Stimulated activated CD4-positive, alpha-beta T cell treated with anti-CD3 and anti-CD28 coated beads, Interleukin-15, amount 100 ng/mL, for 1 hour (primary cell): ENCODE measurements around the gene MVB12B.
A peak's percentile ranks its signal among the peaks of the same experiment; 100 is the strongest.

ENCODE experiments used
- DNase-seq, 2 donors: peaks; one replicate each; pipeline ENCODE4 v3.0.0-alpha.2; 2020; ENCODE audit warnings: low read depth in 1 of 2, low spot score in 1 of 2

MVB12B gene

DNA sequence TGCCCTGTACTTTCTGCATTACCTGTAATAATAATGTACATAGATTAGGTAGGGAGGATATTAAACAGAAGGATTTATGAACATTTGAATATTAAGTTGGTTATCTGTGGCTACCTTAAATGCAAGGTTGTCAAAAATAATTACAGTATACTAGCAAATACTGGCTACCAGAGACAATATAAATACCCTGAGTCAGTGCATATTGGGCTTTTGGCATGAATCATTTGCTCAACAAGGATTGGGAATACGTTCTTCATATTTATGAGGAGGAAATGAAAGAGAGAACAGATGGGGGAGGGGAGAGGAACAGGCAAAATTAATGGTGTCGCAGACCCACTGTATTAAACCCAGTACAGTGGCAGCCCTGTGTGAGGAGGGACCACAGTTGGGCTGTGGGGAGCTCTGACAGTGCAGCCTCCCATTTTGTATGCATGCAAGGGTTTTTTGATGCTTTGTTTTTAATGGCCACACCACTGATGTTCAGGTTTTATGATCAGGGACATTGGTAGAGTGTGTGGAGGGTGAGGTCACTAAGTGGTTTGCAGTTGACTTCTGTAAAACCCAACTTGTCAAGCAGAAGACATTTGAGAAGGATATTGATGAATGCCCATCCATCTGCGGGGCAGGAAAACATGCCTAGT, 56.9 kb downstream of the MVB12B start:
- no peak for DNase-seq

DNA sequence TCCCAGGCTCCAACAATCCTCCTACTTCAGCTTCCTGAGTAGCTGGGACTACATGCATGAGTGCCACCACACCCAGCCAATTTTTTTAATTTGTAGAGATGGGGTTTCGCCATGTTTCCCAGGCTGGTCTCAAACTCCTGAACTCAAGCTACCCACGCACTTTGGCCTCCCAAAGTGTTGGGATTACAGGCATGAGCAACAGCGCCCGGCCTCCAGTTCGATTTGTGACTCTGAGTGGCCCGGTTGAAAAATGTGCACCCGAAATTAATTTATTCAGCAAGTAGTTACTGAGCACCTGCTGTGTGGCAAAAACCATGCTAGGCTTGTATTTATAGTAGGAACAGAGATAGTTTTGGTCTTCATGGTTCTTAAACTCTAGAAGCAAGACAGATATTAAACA, 58.3 kb downstream of the MVB12B start:
- no peak for DNase-seq

DNA sequence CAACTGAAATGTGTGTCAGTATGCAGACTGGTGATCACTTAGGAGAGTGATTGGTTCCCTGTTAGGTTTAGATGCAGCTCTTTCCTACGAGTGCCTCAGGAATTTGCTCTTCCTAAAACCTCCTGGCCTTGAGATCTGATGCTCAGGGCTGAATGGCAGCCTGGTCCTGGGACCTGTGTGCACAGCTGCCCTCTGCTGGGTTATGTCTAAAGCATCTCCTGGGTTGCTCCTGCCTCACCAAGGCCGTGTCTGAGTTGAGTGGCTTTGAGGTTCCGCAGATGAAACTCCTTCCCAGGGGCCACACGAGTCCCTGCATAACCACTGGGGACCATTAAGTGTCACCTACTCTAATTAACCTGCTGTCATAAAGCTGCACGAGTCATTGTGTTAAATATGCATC, 59.5 kb downstream of the MVB12B start:
- no peak for DNase-seq

DNA sequence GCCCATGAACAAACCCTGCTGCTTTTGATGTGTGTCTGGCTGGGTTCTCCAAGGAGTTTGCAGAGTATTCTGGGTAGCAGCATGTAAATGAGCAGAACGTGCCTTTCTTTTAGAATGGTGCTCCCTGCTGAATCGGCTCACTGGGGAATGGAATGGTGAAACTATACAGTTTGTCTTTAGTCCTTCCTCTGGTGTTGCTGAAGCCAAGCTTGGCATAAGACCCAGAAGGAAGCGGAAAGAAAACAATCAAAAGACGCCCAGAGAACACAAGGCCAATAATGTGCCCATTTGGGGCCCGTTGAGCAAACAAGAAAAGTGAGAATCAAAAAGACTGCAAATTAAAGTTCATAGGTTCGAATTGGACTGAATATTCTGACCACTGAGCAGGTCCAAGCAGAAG, 60.1 kb downstream of the MVB12B start:
- DNase-seq, result no peak

DNA sequence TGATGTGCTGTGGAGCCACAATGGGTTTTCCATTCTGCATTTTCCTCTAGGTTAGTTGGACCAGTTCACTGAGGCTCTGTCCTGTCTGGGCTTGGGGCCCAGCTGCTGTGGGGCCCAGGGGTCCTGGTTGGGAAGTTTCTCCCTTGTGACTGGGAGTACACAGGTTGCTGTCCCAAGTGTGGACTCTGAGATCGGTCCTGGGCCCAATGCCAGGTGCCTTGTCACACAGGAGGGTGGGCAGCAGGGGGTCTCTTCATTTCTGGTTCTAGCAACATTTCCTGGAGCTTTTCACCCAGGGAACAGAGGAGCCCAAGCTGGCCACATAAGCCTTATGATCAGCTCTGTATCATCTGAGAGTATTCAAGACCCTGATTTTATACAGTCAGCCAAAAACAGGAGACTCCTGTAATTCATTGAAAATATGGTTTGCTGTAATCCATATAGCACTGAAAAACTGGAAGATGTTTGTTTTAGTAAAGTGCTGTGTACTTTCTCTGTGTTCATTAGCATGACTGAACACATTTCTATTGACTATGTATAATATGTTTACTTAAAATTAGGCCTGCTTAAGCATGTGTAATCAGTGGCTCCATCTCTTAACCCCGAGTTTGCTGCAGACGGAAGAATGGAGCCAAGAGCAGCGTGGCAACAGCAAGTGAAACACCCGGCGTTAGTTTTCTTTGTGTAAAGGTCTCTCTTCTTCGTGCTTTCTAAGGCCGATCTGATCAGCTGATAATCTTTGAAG, 62.5 kb downstream of the MVB12B start:
- no peak for DNase-seq

DNA sequence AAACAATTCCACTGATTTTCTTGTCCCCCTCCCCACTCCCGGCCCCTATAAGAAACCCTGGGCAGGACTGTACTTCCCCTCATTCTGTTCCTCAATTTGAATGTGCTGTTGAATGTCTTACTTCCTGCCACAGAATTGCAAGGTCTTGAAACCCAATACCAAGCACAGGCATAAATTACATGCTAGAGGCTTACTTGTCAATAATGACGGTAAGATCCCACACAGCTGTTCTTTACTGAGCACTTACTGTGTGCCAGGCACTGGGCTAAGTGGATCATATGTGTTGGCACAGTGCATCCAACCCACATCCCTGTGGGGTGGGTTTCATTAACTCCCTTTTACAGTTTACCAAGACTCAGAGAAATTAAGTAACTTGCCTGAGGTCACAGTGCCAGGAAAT, 63.4 kb downstream of the MVB12B start:
- no peak for DNase-seq

DNA sequence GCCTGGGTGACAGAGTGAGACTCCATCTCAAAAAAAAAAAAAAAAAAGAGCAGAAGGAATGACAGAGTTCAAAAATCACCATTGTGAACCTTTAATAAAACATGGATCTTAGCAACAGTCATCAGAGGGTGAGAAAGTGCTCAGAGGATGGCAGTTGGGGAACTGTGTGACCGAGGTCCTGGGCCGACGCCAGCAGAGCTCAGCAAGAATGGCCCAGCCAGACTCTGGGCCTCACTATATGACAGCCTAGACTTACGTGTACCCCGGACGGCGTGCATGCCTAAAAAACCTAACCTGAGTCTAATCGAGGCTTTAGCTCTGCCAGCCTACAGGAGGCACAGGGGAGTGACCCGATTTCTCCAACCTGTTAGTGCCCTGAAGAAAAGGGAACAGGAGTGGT, 64.3 kb downstream of the MVB12B start:
- DNase-seq, result no peak

DNA sequence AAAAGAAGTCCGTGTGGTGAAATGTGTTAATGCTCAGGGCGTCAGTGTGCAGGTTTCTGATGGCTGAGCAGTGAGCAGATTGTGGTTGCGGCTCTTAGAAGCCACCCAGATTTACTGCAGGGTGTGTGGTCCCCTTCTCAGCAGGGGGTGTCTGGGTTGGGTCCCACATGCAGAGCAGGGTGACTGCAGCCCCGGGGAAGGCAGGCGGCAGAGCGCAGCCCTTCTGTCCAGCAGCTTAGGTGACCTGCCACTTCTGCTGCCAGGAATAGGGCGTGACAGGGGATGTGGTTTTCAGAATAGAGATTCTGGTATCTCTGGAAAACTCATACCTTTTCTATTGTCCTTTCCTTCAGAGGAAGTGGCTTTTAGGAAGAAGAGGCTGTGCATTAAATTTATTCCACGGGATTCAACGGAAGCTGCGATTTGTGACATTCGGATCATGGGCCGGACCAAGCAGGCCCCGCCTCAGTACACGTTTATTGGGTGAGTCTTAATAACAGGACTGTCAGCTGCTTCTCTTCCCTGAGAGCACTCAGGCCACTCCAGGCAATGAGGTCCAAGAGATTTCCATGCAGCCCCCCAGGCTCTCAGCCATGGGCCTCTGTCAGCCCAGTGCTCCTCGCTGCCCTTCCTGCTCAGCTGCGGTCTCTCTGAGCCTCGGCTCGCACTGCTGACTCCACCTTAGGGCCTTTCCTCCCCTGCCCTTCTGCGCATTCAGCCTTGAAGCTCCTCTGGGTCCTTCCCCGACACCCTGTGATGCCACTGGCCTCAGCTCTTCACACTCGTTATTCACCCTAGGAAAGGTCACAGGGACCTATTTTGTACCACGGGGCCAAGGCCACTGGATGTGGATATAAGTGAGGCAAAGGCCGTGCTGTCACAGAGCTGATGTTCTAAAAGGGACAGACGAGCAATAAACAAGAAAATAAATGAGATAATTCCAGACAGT, 65.4 kb downstream of the MVB12B start:
- no peak for DNase-seq

DNA sequence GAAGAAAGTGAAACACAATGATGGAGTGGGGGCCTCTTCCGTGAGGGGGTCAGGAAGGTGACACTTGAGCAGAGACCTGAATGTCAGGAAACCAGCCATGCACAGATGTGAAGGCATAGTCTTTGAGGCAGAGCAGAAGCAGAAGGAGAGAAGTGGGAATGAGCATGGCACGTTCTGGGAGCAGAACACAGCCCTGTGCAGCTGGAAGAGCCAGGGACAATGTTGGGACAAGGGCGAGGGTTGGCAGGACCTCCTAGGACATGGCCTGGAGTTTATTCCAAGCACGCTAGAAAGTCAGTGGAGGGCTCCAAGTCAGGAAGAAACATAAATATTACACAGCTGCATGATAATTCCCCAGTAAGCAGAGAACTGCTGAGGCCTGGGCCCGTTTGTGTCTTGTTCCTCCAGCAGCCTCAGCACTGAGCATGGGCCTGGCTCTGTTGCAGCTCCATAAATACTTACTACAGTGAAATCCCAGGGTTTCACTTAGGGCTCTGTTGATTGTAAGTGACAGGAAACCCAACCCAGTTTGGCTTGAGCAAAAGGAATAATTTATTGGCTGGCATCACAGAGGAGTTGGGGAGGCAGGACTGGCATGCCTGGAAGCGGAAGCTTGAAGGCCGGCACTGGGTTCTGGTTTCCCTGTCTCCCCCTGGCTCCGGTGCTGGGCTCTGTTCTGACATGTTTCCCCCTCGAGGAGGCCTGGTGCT, 66.2 kb downstream of the MVB12B start:
- DNase-seq, result no peak

DNA sequence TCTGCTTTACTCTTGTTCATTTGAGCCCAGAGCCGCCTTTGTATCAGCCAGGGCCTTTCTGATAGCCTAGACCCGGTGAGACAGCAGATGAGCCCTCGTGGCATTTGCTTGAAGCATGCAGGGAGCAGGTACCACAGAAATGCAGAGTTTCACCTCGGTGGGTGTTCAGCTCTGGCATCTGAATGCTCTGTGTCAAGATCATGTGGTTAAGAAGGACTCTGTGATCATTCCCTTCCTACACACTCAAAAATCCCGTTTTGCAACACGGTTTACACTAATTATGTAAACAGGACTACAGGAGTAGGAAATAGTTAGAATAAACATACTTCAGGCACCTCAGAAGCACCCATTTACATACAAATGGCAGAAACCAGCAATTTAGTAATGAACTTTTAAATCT, 67.2 kb downstream of the MVB12B start:
- DNase-seq, result no peak

DNA sequence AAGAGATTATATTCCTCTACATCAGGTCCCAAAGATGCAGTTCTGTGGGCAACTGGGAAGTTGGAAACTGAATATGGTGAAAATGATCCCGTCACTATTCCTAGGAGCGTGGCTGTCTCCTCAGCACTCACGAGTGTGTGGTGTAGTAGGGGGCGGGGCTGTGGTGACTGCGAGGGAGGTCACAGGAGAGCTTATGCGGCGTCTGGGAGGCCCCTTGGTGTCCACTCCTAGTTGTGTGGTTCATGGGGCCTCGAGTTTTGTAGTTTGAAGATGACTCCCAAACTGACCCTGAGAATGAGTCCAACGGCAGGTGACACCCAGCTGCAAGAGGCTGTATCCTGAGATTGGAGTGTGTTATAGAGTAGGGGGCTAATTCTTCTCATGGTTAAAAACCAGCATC, 68.2 kb downstream of the MVB12B start:
- DNase-seq, result no peak

DNA sequence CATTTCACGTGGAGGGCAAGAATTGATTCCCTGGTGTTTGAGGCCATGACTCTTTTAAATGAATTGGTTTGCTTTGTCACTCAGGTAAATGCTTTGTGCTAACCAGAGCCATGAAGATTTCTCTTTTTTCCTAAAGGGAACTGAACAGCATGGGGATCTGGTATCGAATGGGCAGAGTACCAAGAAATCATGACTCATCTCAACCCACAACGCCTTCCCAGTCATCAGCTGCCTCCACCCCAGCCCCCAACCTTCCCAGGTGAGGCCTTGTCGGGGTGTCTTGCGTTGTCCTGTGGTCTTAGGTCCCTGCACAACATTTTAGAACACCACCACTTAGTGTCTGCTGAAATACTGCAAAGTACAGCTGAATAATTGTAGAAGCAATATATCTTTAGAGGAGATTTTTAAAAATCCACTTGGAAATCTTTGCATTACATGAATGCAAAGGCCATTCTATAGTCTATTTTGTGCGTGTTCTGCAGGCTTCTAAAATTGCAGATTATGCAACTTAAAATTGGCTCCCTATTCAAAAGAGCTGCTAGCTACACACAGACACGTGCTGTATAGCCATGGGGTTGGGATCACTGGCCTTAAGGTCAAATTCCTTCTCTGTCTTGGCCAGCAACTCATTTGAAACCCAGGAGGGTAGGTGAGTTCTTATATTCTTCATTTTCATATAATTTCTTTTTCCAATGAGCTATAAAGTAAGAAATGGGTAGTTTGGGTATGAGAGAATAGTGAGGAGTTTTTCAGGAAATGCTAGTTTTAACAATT, 69.0 kb downstream of the MVB12B start:
- no peak for DNase-seq

DNA sequence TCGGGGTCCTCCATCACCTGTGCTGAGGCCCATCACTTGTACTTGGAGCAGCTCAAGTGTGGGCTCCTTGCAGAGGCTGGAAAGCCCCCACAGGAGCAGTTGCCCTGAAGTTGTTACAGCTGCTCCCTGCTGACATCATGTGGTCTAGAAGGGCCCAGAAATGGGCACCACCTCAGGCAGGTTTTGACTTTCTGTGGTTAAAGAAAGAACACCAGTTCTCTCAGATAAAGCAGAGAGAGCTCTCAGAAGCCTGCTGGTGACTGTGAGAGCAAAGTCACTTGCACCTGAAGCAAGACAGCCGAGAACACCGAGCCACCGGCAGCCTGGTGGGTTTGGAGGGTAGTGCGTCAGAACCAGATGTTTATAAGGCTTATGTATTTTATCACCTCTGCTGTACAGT, 70.4 kb downstream of the MVB12B start:
- DNase-seq, result peak; percentile 3 to 18

DNA sequence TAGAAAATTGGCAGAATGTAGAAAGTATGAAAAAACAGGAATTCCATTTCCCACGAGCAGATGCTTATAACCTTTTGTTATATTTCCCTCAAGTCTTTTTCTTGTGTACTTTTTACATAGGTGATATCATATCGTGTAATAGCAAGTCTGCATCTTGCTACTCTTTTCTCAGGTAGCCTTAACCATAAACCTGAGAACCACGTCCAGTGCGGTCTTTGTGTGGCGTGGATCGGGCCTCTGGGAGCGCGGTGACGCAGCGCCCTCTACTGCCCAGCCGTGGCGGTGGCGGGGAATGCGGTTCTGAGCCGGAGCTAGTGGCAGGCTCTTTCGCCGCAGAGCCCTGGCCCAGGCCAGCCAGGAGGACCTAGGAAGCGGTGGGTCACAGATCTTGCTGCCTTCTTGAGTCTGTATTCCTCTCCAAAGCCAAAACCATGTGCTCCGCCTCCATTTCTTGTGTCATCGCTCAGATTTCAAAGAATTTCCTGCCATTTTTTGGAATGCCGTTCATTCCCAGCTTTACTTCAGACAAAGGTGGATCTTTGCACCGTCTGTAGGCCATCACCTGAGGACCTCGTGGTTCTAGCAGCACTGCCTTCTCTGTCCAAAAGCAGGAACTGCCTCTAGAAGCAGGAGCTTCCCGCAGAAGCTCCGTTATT, 71.9 kb downstream of the MVB12B start:
- peak; percentile 54 to 65 for DNase-seq

DNA sequence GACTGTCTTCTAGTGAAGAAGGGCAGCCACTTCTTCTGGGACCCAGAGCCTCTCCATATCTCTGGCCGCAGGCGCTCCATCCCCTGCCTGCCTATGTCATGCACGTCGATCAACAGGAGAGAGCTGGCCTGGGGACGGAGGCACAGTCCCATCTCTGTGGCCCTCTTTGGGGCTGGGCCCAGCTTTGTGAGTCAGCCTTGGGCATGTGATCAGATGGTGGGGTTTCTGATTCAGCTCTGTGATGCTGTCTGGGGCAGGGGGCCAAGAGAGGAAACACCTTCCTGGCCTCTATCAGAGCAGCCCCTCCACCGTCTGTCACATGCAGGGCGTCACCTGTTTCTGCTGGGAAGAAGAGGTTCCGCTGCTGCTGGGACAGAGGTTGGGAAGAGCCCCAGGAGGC, 72.6 kb downstream of the MVB12B start:
- DNase-seq, result no peak

DNA sequence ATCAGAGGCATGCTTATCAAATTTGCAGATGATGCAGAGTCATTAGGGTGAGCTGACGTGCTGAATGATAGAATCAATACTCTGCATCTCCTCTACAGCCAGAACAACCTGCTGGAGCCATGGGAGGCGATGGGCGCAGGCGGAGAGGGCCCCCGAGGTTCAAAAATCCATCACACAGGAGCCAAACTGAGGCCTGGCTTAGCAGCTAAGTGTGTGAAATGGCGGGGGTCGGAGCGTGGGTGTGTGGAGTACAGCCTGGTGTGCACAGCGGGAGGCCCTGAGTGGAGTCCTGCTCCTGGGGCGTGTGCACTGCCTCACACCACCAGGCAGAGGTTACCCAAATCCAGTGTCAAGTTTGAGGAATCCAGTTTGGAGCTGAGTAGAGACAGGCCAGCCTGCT, 73.2 kb downstream of the MVB12B start:
- DNase-seq, result no peak

DNA sequence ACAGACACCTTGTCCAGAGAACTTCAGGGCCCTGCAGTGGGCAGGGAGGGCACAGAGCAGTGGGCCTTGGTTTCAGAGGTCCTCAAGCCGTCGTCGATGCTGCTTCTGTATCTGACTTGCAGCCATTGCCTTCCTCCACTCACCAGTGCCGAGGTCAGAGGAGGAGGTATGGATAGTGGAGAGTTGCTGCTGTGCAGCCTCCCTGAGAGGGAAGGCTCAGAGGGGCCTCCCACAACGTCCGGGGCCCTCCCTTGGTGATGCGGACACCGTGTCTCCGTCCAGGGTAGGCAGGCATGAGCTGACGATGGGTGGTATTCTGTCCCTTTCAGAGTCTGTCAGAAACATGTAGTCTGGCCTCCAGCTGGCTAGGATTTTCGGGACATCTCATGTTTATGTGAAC, 73.9 kb downstream of the MVB12B start:
- DNase-seq, result no peak

DNA sequence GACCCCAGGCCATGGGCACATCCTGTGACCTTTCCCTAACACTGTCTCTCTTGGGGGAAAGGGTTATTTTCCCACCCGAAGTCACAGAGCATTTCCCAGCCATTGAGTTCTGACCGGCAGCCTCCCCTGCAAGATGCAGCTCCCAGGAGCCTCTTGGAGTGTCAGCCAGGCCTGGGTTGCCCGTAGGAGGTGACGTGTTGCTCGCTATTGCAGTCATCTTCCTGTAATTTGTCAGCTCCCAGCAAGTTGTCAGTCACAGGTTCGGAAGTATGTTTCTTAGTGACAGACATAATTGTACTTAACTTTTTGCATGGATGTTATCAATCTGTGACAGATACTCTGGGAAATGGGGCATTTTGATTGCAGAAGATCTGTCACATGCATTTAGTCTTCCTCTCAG, 74.5 kb downstream of the MVB12B start:
- no peak for DNase-seq

DNA sequence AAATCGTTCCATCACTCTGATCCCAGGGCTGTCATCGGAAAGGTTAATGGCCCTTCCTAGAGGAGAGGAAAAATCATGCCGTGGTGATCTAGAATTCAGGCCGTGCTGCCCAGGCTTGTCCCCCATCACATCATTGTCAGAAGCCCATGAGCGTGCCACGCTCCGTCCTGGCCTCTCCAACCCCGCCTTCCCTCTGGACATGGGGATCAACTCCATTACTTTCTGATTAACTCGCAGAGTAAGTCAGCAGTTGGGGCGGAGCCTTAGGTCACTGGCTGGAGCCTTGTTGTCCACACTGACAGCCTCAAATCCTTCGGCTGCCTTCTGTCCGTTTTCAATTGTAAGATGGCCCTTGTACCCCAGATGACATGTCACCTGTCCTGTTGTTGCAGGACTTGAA, 75.0 kb downstream of the MVB12B start:
- DNase-seq, result no peak

DNA sequence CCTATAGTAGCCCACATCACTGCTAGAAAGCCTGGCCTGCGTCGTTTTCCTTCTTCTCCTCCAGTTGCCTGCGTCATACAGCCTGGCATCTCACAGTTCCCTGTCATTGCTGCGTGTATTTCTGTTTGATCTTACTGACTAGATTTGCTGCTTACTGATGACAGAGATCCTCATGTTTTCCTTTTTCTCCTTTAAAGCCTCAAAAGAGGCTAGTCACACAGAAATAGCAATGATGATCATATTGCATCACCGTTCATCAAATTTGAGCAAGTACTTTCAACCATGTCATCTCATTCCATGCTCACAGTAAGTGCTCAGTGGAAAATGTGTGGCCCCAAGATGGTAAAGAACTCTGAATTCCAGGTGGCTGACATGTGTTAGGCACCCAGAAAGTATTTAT, 76.8 kb downstream of the MVB12B start:
- DNase-seq, result no peak
